MM.1S (cell line): ENCODE measurements around the gene GPR183.

ENCODE experiments used
- CTCF ChIP-seq: fragments of 300-600 bp; sonication (generic); IDR thresholded peaks from 2 replicates; pipeline ENCODE4 v1.5.1; 2016; ENCODE audit warnings: antibody characterized with exemption, low read length, mixed read lengths
- EZH2 ChIP-seq: fragments of 300-600 bp; sonication (generic); optimal IDR thresholded peaks from 2 replicates; pipeline ENCODE3; 2017; ENCODE audit warnings: low read depth, mild to moderate bottlenecking, antibody characterized with exemption, low read length, mixed read lengths
- EZH2phosphoT487 ChIP-seq: fragments of 300-600 bp; sonication (generic); IDR thresholded peaks from 2 replicates; pipeline ENCODE4 v1.6.1; 2018; ENCODE audit warnings: antibody characterized with exemption, low read length

- TF ChIP-seq CTCF (no peak), EZH2 (no peak), EZH2phosphoT487 (no peak)
Measured at GRCh38 chr13:99258210-99258860, 48.9 kb downstream of the GPR183 start, which contains the start of gene GPR18.
